ENCODE measurements around the gene TRMT1. TPM values are rescaled to one million over a fixed set of nuclear protein-coding genes. Genes with fewer than 3 reads are reported as not detected.

TRMT1 gene
- total RNA-seq, 4 donors from 2014 or later: 35.1 to 46.2 (median 40.6) TPM

GRCh38 chr19:13155472-13156359 is 39.2 kb upstream of the TRMT1 start:
- no peaks in the 10 kb centered on the region for H3K27me3 ChIP-seq
- peaks cover 23% of the 10 kb centered on the region for H3K4me1 ChIP-seq
- no peaks in the 10 kb centered on the region for H3K36me3 ChIP-seq
- no peaks in the 10 kb centered on the region for H3K9me3 ChIP-seq
- peak overlapping the region; percentile 97 for H3K27ac ChIP-seq
- TF ChIP-seq POLR2AphosphoS5 (IDR thresholded peaks at IDR 0.05) (peak in 1 of 3 donors; percentile 3), CTCF (IDR thresholded peaks at IDR 0.05) (no peak), EP300 (IDR thresholded peaks at IDR 0.05) (no peak), POLR2A (IDR thresholded peaks at IDR 0.05) (no peak)
- DNase-seq (ENCODE audit: low spot score in 2 of 2): peak; percentile 89 to 90
- H3K4me3 ChIP-seq: peak overlapping the region; percentile 79
- 11% methylated on average over 23 of the region's 55 CpGs for WGBS

GRCh38 chr19:13154911-13155471 is 38.5 kb upstream of the TRMT1 start:
- 3% methylated on average over 21 of the region's 24 CpGs for WGBS
- Histone ChIP-seq H3K27me3 (no peaks in the 10 kb centered on the region), H3K36me3 (no peaks in the 10 kb centered on the region), H3K4me3 (peak overlapping the region; percentile 79), H3K4me1 (peaks cover 21% of the 10 kb centered on the region), H3K9me3 (no peaks in the 10 kb centered on the region), H3K27ac (peak overlapping the region; percentile 97)
- peak; percentile 92 to 93 for DNase-seq (ENCODE audit: low spot score in 2 of 2)
- TF ChIP-seq POLR2A (IDR thresholded peaks at IDR 0.05) (peak in 1 of 2 donors; percentile 37), CTCF (IDR thresholded peaks at IDR 0.05) (no peak), POLR2AphosphoS5 (IDR thresholded peaks at IDR 0.05) (peak in 1 of 3 donors; percentile 47), EP300 (IDR thresholded peaks at IDR 0.05) (no peak)

- TF ChIP-seq EP300 (IDR thresholded peaks at IDR 0.05): peak; percentile 62
- no peak for TF ChIP-seq CTCF (IDR thresholded peaks at IDR 0.05)
- peak; percentile 56 to 92 (median 89) for TF ChIP-seq POLR2AphosphoS5 (IDR thresholded peaks at IDR 0.05)
- peak; percentile 17 to 75 for TF ChIP-seq POLR2A (IDR thresholded peaks at IDR 0.05)
- no peaks in the 10 kb centered on the region for H3K27me3 ChIP-seq
- H3K36me3 ChIP-seq: no peaks in the 10 kb centered on the region
- DNase-seq (ENCODE audit: low spot score in 2 of 2): peak; percentile 98
- peak overlapping the region; percentile 79 for H3K4me3 ChIP-seq
- WGBS: 1% methylated on average over 16 of the region's 21 CpGs
- peaks cover 26% of the 10 kb centered on the region for H3K4me1 ChIP-seq
- H3K9me3 ChIP-seq: no peaks in the 10 kb centered on the region
- peak overlapping the region; percentile 97 for H3K27ac ChIP-seq
Observed at GRCh38 chr19:13154241-13154778, 37.8 kb upstream of the TRMT1 start.

- no peak for DNase-seq (ENCODE audit: low spot score in 2 of 2)
- peak overlapping the region; percentile 97 for H3K27ac ChIP-seq
- no peaks in the 10 kb centered on the region for H3K27me3 ChIP-seq
- TF ChIP-seq POLR2AphosphoS5 (IDR thresholded peaks at IDR 0.05) (no peak), CTCF (IDR thresholded peaks at IDR 0.05) (no peak), POLR2A (IDR thresholded peaks at IDR 0.05) (no peak), EP300 (IDR thresholded peaks at IDR 0.05) (no peak)
- 0% methylated on average over 10 of the region's 69 CpGs for WGBS
- no peaks in the 10 kb centered on the region for H3K36me3 ChIP-seq
- peaks cover 32% of the 10 kb centered on the region for H3K4me1 ChIP-seq
- H3K4me3 ChIP-seq: peak overlapping the region; percentile 79
- H3K9me3 ChIP-seq: no peaks in the 10 kb centered on the region
Observed at GRCh38 chr19:13153569-13154240, 37.2 kb upstream of the TRMT1 start.
